Spinal cord (tissue), 10 donors: ENCODE data around the gene NRDC. TPM values are rescaled to one million over a fixed set of nuclear protein-coding genes. Genes with fewer than 3 reads are reported as not detected.

Source experiments
- DNase-seq, 6 donors: peaks; one replicate each; pipeline versions ENCODE4 v3.0.0 to v3.0.0-alpha.2; 2013 to 2015; ENCODE audit warnings: low spot score in 6 of 6, low read depth in 4 of 6
- H3K27ac ChIP-seq: one replicate; pipeline ENCODE4 v1.5.1; 2013; ENCODE audit warnings: low read depth, low read length, control low read depth
- H3K27me3 ChIP-seq: one replicate; pipeline ENCODE4 v1.6.1; 2013; ENCODE audit warnings: low read length; ENCODE audit not compliant: control insufficient read depth, insufficient read depth
- H3K36me3 ChIP-seq: one replicate; pipeline ENCODE4 v1.6.1; 2013; ENCODE audit warnings: low read length; ENCODE audit not compliant: control insufficient read depth, insufficient read depth
- H3K4me1 ChIP-seq: one replicate; pipeline ENCODE4 v1.6.1; 2013; ENCODE audit warnings: low read length; ENCODE audit not compliant: control insufficient read depth, insufficient read depth
- H3K4me3 ChIP-seq: one replicate; pipeline ENCODE4 v1.5.1; 2013; ENCODE audit warnings: low read depth, low read length, control low read depth
- H3K9me3 ChIP-seq: one replicate; pipeline ENCODE4 v1.6.1; 2013; ENCODE audit warnings: low read length; ENCODE audit not compliant: control insufficient read depth, insufficient read depth
- WGBS: methylation state at CpG from one replicate; pipeline ENCODE4 v1.1.5; 2013; ENCODE audit warnings: missing lambda C conversion rate; ENCODE audit not compliant: insufficient coverage; 5-methylcytosine and 5-hydroxymethylcytosine counted together
- polyA plus RNA-seq, 2 donors: library from polyadenylated mRNA; unstranded; fragments of 120-200 nt; gene quantifications; one replicate each; pipeline ENCODE4 v1.2.1, GENCODE V29; 2013; ENCODE audit not compliant: insufficient read length in 2 of 2
- total RNA-seq, 2 donors: library from RNA; depleted of rRNA in 1 of 2; stranded (reverse); fragments of 120-200 nt in 1 of 2; fragments of >200 nt in 1 of 2; gene quantifications; one replicate each; pipeline versions ENCODE4 v1.2.3 to v1.2.4, GENCODE V29; 2013 to 2014
- donor health status: healthy.

The NRDC gene
- total and polyA plus RNA-seq, 4 donors, result 89.3 to 146 (median 109) TPM

DNA sequence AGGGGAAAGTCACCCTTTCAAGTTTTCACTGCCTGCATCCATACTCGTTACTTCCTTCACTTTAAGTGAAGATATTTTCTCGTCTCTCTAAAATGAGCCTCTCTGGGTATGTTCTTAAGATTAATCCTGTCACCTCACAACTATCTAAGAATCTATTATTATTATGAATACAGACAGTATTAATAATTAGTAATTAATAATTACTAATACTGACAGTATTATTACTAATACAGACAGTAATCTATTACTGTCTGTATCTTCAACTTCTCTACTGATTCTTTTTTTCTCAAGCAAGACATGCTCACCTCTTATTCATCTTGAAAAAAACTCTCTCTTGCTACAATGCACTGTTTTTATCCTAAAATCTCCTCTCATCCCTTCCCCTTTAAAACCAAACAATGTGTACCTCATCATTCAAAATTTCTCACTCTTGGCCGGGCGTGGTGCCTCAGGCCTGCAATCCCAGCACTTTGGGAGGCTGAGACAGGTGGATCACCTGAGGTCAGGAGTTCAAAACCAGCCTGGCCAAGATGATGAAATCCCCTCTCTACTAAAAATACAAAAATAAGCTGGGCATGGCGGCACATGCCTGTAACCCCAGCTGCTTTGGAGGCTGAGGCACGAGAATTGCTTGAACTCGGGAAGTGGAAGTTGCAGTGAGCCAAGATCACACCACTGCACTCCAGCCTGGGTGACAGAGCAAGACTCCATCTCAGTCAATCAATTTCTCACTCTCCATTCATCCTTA lies 7.8 kb downstream of the NRDC start:
- Histone ChIP-seq H3K36me3 (peaks cover 3% of the 10 kb centered on the region), H3K27ac (no peak overlapping the region), H3K9me3 (no peaks in the 10 kb centered on the region), H3K4me3 (no peak overlapping the region), H3K4me1 (peaks cover 3% of the 10 kb centered on the region), H3K27me3 (no peaks in the 10 kb centered on the region)
- DNase-seq, result no peak
- 83% methylated on average over 5 of the region's 7 CpGs for WGBS

DNA sequence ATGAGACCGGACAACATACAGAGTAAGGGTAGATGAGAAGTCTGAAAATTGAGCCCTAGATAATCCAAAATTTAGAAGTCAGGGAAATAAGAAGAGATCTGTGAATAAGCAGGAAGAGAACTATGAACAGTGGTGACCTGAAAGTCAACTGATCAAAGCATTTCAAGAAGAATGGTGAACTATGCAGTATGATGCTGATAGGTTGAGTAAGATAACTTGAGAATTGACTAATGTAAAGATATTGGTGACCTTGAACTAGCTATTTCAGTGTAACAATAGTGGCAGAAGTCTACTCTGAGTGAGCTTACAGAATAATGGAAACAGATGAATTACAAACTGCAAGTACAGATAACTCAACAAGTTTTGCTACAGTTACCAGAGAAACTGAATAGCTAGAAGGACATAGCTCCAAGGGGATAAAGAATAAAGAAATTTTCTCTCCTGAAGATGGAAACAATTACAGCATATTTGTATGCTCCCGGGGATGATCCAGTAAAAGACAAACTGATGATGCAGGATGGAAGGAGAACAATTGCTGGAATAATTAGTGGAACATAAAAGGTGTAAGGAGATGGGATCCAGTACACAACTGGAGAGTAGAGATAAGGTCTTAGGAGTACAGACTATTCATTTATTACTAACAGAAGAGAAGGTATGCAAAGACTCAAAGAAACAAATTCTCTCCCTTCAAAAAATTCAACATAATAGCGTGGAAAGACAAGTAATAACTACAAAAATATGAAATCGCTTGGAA lies 10.9 kb downstream of the NRDC start:
- no peak overlapping the region for H3K27ac ChIP-seq
- H3K9me3 ChIP-seq, result no peaks in the 10 kb centered on the region
- peaks cover 3% of the 10 kb centered on the region for H3K36me3 ChIP-seq
- no peaks in the 10 kb centered on the region for H3K27me3 ChIP-seq
- no peak overlapping the region for H3K4me3 ChIP-seq
- DNase-seq, result no peak
- H3K4me1 ChIP-seq, result no peaks in the 10 kb centered on the region
- WGBS, result 92% methylated on average over 2 of the region's 4 CpGs

DNA sequence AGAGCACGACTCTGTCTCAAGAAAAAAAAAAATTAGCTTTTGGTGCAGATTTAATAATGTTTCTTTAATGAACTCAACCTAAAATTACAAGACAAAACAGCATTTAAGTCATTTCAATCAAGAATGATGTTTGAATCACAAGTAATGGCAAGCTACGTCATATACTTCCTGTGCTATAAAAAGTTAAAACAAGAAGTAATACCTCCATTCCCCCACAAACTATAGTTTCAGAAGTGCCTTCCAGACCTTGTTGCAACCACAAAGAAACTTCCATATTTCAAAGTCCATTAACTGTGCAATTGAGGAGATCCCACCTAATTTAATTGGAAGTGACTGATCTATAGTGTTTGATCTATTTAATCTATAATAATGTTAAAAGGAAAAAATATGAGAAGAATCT lies 15.1 kb downstream of the NRDC start:
- no peak for DNase-seq
- no CpG with 5 or more reads among the region's 2 CpGs for WGBS

DNA sequence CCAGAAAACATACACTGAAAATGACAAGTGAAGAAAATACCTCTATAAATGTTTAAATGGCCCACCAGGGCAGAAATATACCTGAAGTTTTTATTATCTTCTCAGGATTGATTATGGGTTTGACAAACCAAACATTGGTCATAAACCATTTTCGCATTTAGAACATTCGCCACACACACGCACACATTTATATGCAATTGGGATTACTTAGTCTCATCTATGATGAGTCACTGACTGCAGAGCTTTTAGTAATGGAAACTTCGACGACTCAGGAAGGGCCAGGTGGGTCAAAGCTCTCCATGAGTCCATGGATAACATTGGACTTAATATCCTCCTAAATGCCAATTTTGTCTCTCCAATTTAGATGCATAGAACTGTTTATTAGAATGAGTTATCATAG lies 16.9 kb downstream of the NRDC start:
- Histone ChIP-seq H3K27ac (no peak overlapping the region), H3K36me3 (no peaks in the 10 kb centered on the region), H3K4me1 (no peaks in the 10 kb centered on the region), H3K4me3 (no peak overlapping the region), H3K27me3 (no peaks in the 10 kb centered on the region), H3K9me3 (no peaks in the 10 kb centered on the region)
- DNase-seq, result no peak
- 75% methylated on average over 2 of the region's 5 CpGs for WGBS

More for the DNA sequence above, 15.1 kb downstream of the NRDC start:
- H3K36me3 ChIP-seq, result no peaks in the 10 kb centered on the region
- H3K27ac ChIP-seq, result no peak overlapping the region
- no peaks in the 10 kb centered on the region for H3K27me3 ChIP-seq
- no peaks in the 10 kb centered on the region for H3K9me3 ChIP-seq
- H3K4me3 ChIP-seq, result no peak overlapping the region
- no peaks in the 10 kb centered on the region for H3K4me1 ChIP-seq

DNA sequence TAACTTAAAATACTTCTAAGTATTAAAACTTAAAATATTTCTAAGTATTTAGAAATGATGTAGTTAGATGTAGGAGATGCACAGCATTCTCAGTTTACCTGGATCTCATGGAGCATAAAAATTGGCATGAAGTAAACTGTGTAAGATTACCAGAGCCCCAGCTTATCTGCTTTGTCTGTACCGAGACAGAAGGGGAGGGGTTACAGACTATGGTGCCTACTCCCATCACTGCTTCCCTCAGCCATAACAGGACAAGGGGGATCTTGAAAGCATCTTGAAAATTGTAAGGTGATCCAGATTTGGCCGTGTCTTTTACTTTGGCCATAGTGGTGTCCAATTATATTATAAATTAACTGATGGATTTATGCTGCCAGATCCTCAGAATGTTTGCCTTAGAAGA lies 18.8 kb downstream of the NRDC start:
- no peaks in the 10 kb centered on the region for H3K4me1 ChIP-seq
- no peak overlapping the region for H3K27ac ChIP-seq
- H3K9me3 ChIP-seq, result no peaks in the 10 kb centered on the region
- no peak overlapping the region for H3K4me3 ChIP-seq
- WGBS, result no CpG with 5 or more reads among the region's 2 CpGs
- no peaks in the 10 kb centered on the region for H3K36me3 ChIP-seq
- DNase-seq, result no peak
- no peaks in the 10 kb centered on the region for H3K27me3 ChIP-seq

DNA sequence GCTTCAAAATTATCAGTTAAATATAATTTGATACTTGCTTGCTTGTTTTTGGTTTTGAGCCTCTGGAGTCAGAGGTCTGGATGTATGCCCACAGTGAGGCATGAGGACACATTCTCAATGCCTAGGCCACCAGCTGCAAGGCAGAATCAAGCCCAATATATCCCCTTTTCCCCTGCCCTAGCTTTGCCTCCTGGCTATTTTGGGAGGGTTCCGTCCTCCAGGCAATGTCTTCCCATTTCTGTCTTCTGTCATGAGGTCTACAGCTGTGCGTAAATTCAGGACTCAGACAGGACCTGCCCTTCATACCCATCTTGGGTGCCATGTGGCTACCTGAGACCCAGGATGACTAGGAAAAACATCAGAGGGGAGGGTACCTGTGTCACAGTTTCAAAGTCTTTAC lies 19.2 kb downstream of the NRDC start:
- Histone ChIP-seq H3K27me3 (no peaks in the 10 kb centered on the region), H3K27ac (no peak overlapping the region), H3K9me3 (no peaks in the 10 kb centered on the region), H3K36me3 (no peaks in the 10 kb centered on the region), H3K4me3 (no peak overlapping the region), H3K4me1 (no peaks in the 10 kb centered on the region)
- WGBS, result 100% methylated on average over 1 of the region's 2 CpGs
- no peak for DNase-seq

DNA sequence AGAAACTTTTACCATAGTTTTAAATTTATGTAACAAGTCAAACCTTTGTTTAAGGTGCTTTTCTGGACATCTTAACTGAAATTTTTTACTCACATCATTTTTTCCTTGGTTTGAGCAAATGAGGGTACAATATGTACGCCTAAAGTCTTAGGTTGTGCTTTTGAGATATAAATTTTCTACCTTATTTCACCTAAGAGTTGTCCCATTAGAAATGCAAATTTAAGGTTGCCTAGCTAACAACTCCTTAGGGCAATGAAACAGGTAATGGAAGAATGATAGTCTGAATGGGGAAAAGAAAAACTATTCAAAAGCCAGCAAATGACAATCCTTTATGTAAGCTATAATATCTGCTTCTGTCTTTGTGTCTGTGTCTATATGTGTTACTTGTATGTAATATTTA lies 19.6 kb downstream of the NRDC start:
- Histone ChIP-seq H3K4me3 (no peak overlapping the region), H3K4me1 (no peaks in the 10 kb centered on the region), H3K27me3 (no peaks in the 10 kb centered on the region), H3K36me3 (no peaks in the 10 kb centered on the region), H3K27ac (no peak overlapping the region), H3K9me3 (no peaks in the 10 kb centered on the region)
- no CpG with 5 or more reads among the region's 1 CpG for WGBS
- no peak for DNase-seq

DNA sequence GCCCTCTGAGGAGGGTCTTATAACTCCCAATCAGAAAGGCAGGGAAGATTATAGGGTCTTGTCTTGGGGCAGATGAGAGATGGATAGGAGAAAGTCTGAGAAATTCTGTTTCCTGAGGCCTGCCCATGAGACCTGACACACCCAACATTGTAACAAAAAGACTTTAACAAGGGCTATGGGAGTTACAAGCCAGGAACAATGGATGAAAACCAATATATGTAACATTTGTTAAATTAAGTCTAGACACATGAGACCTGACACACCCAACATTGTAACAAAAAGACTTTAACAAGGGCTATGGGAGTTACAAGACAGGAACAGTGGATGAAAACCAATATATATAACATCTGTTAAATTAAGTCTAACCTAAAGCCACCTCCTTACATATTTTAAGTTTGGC lies 21.8 kb downstream of the NRDC start:
- Histone ChIP-seq H3K27me3 (no peaks in the 10 kb centered on the region), H3K4me1 (no peaks in the 10 kb centered on the region), H3K9me3 (no peaks in the 10 kb centered on the region), H3K36me3 (no peaks in the 10 kb centered on the region), H3K27ac (no peak overlapping the region), H3K4me3 (no peak overlapping the region)
- DNase-seq, result no peak

DNA sequence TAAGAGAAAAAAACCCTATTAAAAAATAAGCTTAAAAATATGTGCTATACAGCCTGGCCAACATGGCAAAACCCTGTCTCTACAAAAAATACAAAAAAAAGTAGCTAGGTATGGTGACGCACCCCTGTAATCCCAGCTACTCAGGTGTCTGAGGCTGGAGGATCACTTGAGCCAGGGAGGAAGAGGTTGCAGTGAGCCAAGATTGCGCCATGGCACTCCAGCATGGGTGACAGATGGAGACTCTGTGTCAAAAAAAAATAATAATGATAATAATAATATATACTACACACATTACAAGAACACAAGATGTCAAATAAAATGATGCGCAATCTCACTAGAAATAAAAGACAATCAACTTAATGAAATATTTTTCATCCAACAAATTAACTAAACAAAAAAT lies 22.9 kb downstream of the NRDC start:
- H3K9me3 ChIP-seq, result no peaks in the 10 kb centered on the region
- WGBS, result no CpG with 5 or more reads among the region's 3 CpGs
- H3K36me3 ChIP-seq, result no peaks in the 10 kb centered on the region
- DNase-seq, result no peak
- H3K4me1 ChIP-seq, result peaks cover 3% of the 10 kb centered on the region
- no peak overlapping the region for H3K27ac ChIP-seq
- H3K27me3 ChIP-seq, result no peaks in the 10 kb centered on the region
- H3K4me3 ChIP-seq, result no peak overlapping the region

DNA sequence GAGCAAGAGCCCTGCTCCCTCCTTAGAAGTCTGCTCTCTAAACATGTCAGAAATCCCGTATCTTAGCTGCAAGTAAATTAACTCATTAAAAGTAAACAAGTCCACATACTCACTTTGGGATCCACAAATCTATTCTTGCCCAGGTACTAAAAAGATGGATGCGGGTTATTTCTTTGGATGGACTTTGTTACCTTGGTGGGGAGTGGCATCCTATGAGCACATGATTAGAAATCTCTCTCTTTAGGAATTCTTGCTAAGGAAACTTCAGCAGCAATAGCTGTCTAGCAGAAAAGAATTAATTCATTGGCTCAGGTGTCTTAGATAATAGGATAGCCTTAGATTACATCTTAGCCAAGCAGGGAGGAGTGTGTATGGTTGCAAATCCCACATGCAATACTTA lies 25.2 kb downstream of the NRDC start:
- no peak for DNase-seq
- Histone ChIP-seq H3K4me3 (no peak overlapping the region), H3K27ac (no peak overlapping the region), H3K4me1 (peaks cover 3% of the 10 kb centered on the region), H3K36me3 (peaks cover 2% of the 10 kb centered on the region), H3K9me3 (no peaks in the 10 kb centered on the region), H3K27me3 (no peaks in the 10 kb centered on the region)
- 100% methylated on average over 1 of the region's 2 CpGs for WGBS
